HK-2 (cell line): ENCODE data around the gene TRMT112.

ENCODE experiments used
- DNase-seq: peaks from one replicate; pipeline ENCODE4 v3.0.0-alpha.2; 2018; ENCODE audit not compliant: unreplicated experiment

The TRMT112 gene

GRCh38 chr11:64275031-64275800, 42.1 kb downstream of the TRMT112 start:
- DNase-seq, result no peak

DNA sequence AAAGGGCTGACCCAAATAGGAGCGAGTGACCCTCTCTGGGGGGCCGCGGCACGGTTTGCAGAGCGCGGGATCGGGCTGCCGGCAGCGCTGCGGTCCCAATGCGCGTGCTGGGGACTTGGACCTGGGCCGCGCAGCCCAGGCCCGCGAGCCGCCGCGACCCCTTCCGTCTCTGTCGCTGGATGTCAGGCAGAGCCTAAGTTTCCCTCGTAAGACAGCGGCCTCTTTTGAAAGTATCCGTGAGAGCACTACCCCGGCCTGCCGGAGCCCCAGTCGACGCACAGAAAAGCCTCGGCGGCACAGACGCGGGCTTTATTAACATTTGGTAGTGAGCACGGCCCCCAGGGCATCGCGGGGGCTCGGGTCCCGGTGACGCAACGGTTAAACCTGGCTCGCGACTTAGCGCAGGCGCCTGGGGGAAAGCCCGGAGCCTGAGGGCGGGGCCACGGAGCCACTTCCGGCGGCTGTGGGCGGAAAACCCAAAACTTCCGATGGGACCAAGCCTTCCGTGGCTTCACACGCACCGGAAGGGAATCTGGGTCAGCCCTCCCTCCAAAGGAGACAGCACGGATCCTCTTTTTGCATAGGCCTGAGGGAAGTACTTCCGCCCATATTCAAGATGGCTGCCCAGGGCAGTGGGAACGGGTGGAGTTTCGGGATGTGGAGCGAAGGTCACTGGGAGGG, 47.7 kb downstream of the TRMT112 start:
- peak; percentile 93 for DNase-seq

DNA sequence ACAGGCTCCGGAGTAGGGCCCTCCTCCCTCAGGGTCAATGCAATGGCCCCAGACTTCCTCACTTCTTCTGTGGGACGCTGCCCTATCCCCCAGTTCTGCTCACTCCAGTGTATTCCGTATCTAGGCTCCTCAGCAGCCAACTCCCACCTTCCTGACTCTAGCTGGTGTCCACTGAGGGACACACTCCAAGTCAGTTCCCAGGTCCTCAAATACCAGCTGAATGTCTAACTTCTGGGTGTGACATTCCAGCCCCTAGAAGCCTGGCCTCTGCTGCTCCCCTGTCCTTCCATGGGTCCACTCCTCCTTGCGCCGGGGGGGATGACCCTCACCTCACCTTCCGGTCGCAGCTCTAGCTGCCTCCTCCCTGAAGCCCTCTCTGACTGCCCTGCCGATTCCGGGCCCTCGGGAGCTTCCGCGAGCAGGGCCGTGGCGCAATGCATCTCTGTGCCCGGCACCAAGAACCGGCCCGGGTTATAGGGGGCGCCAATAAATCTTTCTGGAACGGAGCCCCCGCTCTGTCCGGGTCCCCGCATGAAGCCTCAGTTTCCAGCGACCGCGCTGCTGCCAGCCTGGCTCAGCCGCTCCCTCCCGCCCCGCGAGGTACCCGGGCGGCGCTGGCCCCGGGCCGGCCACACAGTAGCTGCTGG, 48.3 kb downstream of the TRMT112 start:
- peak; percentile 55 for DNase-seq

GRCh38 chr11:64268025-64268892, 49.1 kb downstream of the TRMT112 start:
- peak; percentile 20 for DNase-seq

DNA sequence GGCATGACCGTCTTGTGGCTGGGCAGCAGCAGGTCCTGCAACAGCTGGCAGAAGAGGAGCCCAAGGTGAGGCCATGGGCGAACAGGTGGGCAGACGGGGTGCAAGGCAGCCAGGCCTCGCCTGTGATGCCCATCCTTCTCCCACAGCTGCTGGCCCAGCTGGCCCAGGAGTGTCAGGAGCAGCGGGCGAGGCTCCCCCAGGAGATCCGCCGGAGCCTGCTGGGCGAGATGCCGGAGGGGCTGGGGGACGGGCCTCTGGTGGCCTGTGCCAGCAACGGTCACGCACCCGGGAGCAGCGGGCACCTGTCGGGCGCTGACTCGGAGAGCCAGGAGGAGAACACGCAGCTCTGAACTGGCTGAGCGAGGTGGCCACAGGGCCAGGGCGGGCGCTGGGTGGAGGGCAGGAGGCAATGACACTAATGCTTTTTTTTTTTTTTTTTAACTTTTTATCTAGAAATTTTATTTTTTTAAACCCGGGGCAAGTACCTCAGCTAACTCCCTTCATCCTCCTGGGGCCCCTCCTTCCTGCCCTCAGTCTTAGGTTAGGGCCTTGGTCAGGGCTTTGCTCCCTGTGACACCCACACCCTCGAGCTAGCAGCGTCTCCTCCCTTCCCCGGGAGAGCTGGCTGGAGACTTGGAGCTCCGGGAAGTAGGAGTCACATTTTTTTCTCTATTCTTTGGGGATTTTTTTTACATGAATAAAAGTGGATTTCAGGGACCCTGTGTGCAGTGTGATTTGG, 50.0 kb downstream of the TRMT112 start:
- DNase-seq, result no peak
